NCI-H2171 (cell line): ENCODE measurements around the gene CACYBP.
A peak's percentile ranks its signal among the peaks of the same experiment; 100 is the strongest.

Source experiments
- DNase-seq: peaks from one replicate; lab custom pipeline; 2025; lab: John Stamatoyannopoulos, UW

CACYBP gene

DNA sequence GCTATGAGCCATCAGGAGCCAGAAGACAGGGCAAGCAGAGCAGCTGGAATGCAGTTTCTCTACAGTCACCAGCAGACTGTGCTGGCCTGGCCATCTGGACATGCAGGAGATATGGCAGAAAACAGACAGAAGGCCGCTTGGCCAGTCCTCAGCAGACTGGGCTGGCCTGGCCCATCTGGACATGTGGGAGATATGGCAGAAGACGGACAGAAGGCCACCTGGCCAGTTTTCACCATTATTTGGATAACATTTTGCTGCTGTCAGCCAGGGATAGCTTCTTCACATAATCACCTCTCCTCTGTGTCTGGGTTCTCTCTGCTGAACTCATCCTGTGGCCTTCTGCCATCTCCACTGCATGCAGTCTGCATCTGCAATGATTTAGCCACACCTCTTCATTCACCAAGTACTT is 25.0 kb upstream of the CACYBP start:
- no peak for DNase-seq

DNA sequence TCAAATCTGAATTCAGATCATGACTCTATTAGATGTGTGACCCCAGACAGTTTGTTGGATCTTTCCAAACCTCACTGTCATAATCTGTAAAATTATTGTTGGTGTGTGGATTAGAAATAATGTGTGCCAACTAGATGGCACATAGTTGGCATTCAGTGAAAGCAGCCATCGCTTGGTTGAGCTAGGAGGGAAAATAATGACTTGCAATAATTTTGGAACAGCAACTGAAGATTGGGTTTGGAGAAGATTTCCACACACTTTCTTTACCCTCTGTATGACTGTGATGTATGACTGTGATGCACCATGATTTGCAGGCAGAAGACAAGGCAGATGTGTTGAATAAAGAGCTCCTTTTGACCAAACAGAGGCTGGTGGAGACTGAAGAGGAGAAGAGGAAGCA is 24.0 kb upstream of the CACYBP start:
- no peak for DNase-seq

- no peak for DNase-seq
Measured at GRCh38 chr1:174976436-174977108, 23.2 kb upstream of the CACYBP start.

DNA sequence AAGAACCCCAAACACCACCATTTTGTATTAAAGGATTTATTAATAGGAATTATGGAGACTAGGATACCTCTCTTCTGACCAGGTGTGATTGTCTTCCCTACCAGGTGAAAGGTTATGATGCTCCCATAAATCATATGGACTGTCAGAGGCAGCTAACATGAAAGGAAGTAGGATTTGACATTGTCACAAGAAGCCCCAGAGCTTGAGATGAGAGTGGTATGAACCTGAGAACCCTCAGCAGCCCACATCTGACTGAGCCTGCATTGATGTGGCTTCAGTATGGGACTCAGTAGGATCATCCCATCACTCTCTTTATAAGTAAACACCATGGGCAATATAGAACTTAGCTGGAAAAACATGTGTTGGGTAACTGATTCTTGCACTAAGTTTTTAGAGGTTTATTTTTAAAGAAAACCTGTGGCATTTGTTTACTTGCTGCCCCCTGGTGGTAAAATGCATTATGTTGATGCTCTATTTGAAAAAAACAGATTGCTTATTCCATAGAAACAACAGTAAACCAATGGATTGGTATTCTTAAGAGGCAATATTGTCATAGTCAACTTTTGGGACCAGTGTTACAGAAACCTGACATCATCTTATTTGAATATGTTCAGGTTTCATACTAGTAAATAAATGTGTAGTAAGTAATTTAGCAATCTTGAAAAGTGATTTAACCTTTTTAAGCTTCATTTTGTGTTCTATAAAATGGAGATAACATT is 16.6 kb upstream of the CACYBP start:
- DNase-seq: peak; percentile 46

DNA sequence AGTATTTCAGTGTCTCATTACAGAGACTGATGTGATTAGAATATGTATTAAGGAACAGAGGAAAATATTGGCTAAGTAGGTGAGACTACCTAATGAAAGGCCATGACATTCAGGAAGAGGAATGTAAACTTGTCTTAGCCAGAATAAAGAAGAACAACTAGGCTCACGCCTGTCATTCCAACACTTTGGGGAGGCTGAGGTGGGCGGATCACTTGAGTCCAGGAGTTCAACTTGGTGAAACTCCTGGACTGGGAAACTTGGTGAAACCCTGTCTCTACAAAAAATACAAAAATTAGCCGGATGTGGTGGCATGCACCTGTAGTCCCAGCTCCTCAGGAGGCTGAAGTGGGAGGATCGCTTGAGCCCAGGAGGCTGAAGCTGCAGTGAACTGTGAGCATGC is 14.8 kb upstream of the CACYBP start:
- no peak for DNase-seq

DNA sequence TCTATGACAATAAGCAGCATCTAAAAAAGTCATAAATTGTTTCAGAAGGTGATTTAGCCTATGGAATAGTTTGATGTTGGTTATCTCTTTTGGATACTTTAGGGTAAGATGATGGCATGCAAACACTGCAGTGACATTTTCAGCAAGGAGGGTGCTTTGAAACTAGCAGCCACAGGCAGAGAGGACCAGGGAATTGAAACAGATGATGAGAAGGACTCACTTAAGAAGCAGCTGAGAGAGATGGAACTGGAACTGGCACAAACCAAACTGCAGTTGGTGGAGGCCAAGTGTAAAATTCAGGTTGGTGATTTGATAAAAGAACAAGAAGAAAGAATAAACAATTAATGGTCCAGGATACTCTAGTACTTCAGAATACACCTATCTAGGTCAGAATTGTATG is 11.2 kb upstream of the CACYBP start:
- DNase-seq: no peak

- DNase-seq: no peak
Measured at GRCh38 chr1:174988986-174989385, 10.8 kb upstream of the CACYBP start.

- DNase-seq: no peak
Measured at GRCh38 chr1:174989536-174990220, 10.1 kb upstream of the CACYBP start.

DNA sequence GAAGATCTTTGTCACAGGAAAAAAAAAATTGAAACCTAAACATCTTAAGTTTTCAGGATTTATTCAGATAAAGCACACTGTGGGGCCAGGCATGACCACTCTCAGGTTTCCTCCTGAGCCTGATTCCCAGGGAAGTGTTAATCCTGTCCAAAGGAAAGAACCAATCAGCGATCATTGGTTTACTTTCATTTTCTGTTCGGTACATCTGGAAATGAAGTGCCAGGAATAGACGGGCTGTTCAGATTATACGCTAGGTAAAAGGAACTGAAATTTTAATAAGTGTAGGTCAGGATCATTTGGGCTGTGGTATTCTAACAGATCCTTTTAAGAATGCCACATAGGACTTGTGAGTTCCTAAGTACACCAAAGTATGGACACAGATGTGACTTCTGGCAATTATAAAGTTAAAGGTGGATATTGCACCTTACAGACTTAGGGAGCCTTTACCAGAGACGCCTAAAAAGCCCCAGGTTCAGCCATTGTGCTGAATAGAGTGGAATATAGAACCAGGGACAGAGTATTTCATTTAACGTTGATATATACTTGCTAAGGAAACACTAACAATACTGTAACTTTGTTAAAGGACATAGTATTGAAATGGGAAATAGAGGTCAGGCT is 9.3 kb upstream of the CACYBP start:
- no peak for DNase-seq

GRCh38 chr1:174991473-174991872 is 8.3 kb upstream of the CACYBP start:
- DNase-seq: no peak

- no peak for DNase-seq
Measured at GRCh38 chr1:174995121-174995520, 4.6 kb upstream of the CACYBP start.

- no peak for DNase-seq
Measured at GRCh38 chr1:174995916-174996315, 3.8 kb upstream of the CACYBP start.

DNA sequence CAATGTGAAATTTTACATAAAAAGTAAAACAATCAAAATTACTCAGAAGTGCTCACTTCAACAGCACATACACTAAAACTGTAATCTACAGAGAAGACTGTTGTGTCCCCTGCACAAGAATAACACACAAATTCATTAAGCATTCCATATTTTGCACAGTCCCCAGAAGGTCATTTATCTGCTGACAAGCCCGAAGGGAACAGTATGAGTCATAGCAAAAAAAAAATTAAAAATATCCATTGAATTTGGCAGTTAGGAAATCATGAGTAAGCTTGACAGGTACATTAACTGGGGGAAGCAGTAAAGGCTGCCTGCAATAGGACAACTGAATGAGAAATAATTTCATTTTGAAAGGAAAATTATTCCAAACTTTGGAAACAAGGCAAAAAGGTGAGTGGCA is 3.3 kb upstream of the CACYBP start:
- DNase-seq: no peak

- DNase-seq: no peak
Measured at GRCh38 chr1:174997041-174997440, 2.7 kb upstream of the CACYBP start.

GRCh38 chr1:174998569-174999215 is 1.1 kb upstream of the CACYBP start:
- peak; percentile 55 for DNase-seq

DNA sequence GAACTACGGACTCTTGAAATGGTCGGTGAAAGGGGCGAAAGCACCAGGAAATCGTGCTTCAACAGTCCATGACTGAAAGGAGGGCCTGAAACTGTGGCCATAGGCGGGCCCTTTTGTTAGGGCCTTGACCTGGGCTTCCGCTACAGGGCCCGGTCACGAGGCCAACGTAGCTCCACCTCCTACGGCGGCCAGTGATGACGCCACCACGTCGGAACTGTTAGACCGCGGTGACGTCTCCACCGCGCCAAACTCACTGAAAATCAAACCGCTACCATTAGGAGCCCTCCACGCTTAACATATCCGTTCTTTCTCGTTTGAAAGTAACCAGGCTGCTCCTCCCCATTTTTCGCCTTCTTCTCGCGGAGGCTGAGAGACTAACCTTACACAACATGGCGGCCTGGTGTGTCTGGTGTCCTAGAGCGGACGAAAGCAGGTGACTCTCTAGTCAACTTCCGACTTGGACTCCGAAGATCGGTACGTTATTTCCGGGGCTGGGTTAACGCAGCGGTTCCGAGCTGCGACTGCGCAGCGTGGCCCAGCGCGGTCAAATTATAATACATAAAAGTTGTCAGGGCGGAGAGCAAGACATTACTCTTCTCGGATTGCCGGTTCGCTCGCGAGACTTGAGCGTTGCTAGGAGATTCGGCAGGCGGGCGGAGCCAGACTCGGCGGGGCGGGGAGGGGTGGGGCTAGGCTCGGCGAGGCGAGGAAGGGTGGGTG is 371 bp upstream of the CACYBP start:
- peak; percentile 96 for DNase-seq

DNA sequence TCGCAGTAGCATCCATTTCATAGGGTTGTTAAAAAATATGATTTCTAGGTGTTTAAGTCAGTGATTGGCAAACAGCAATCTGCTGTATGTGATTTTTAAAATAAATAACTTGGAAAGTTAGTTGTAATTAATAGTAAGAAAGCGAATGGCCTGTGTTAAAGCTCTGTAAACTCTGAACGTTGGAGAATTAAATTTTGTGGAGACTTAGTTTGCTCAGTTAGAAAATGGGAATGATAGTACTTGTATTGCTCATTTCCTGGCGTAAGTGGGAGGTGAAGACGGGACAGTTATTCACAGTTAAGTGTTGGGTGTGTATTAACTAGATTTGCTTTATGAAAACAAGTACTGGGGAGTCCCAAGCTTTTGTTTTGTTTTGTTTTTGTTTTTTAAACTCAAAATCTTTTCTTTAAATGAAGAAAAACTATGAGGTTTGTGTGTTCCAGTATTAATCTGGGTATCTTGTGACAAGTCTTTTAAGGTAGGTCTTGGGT is 995 bp downstream of the CACYBP start:
- DNase-seq: no peak

DNA sequence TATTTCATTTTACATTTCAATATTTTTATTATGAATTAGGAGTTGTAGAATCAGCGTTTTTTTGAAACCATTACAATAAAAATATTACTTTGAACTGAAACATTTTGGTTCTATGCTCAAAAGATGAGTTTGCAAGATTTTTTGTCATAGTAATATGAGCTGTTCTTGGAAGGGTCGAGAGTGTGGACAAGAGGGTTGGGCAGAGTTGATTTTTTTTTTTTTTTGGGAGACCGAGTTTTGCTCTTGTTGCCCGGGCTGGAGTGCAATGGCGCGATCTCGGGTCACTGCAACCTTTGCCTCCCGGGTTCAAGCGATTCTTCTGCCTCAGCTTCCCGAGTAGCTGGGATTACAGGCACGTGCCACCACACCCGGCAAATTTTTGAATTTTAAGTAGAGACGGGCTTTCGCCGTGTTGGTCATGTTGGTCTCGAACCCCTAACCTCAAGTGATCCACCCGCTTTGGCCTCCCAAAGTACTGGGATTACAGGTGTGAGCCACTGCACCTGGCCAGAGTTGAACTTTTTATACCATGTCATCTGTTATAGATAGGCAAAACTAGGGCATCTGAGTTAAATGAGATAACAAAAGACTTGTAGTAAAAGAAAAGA is 3.3 kb downstream of the CACYBP start:
- no peak for DNase-seq

- no peak for DNase-seq
Measured at GRCh38 chr1:175003521-175003920, 3.8 kb downstream of the CACYBP start.

- DNase-seq: no peak
Measured at GRCh38 chr1:175005085-175005783, 5.5 kb downstream of the CACYBP start.
